ENCODE results near the gene ERGIC1.

ERGIC1 gene

DNA sequence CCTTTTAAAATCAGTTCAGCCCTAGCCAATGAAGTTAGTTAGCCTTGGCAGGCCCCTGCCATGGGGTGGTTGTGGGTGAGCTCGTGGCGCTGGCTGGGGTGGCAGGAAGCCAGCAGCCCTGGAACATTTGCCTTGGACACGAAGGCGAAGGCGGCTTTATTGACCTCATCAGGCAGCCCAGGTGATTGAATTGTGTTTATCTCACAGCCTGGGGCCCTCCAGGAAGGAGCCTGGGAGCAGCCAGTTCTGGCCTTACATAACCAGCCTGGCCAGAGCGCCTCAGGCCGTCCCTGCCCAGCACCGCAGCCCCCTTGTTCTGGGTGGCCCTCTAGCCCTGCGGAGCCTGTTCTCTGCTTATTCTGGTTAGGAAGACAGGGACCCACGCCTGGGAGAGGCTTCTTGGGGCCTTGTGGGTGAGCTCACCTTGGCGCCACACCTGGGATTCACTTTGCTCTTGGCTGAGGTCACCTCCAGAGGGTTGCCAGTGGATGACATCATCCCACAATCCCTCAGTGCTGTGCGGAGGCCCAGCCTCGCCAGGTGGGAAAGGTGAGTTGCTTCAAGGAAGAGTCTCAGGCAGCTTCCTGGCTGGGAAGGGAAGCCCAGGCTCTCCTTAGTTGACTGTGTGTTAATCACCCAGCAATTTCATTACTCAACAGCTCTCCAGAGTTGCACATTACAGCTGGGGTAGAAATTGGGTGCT is 70.7 kb downstream of the ERGIC1 start:
- no peak for TF ChIP-seq CTCF (IDR thresholded peaks at IDR 0.05)

DNA sequence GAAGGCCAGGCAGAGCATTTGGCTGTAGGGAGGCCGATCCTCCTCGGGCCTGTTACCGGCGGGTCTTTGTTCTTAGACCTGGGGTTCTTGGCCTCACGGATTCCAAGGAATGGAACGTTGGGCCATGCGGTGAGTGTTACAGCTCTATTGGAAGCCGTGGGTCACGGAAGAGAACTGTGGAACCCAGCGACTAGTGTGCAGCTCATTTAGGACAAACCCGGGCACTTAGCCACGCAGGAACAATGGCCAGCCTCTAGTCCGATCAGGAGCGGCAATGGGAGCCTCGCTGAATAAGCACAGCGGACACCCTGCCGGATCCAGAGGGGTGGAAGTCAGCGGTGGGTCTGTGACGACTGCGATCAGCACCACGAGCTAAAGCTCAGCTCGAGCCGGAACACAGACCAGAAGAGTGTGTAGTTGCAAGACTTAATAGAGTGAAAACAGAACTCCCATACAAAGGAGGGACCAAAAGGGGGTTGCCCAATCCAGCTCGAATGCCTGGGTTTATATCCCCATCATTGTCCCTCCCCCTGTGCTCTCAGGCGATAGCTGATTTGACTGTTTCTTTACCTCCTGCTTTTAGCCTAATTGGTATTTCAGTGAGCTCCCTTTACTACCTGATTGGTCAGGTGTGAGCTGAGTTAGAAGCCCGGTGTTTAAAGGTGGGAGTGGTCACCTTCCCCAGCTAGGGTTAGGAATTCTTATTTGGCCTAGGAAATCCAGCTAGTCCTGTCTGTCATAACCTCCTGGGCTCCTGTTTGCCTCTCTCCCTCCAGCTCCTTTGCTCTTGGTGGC is 71.5 kb downstream of the ERGIC1 start:
- no peak for TF ChIP-seq CTCF (IDR thresholded peaks at IDR 0.05)

DNA sequence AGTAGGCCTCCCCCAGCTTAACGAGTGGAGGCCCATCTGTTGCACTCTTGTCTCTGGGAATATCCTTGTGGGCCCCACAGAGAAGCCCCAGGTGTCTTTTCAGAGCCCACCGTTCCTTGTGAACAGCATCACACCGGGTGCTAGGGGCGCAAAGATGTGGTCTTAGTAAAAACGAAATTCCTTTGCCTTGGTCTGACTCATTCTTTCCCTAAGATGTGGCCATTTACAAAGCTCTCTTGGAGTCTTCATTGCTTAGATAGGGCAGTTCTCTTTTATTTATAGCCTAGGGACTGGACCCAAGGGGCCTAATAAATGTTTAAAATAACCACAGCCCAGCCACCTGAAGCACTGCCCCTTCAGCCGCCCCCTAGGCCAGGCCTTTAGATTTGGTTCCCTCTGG is 72.4 kb downstream of the ERGIC1 start:
- no peak for TF ChIP-seq CTCF (IDR thresholded peaks at IDR 0.05)

GRCh38 chr5:172906888-172907287 is 72.8 kb downstream of the ERGIC1 start:
- TF ChIP-seq CTCF (IDR thresholded peaks at IDR 0.05) = no peak

DNA sequence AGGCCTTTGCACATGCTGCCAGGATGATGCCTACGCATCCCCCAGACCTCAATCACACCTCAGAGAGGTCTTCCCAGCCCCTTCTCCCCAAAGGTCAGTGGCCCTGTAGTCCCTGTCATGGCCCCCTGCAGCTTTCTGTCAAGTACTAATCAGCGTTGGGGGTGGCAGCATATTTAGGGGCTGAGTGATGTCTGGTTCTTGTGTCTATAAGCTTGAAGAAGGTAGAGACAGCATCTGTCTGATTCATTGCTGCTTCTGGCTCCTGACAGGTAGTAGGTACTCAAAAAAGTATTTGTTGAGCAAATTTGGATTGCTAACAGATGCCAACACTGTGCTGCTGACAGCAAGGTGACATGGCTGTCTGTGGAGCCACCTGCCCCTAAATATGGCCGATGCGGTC is 73.6 kb downstream of the ERGIC1 start:
- no peak for TF ChIP-seq CTCF (IDR thresholded peaks at IDR 0.05)

- TF ChIP-seq CTCF (IDR thresholded peaks at IDR 0.05) = no peak
These were observed 74.6 kb downstream of the ERGIC1 start for GRCh38 chr5:172908662-172909061.

DNA sequence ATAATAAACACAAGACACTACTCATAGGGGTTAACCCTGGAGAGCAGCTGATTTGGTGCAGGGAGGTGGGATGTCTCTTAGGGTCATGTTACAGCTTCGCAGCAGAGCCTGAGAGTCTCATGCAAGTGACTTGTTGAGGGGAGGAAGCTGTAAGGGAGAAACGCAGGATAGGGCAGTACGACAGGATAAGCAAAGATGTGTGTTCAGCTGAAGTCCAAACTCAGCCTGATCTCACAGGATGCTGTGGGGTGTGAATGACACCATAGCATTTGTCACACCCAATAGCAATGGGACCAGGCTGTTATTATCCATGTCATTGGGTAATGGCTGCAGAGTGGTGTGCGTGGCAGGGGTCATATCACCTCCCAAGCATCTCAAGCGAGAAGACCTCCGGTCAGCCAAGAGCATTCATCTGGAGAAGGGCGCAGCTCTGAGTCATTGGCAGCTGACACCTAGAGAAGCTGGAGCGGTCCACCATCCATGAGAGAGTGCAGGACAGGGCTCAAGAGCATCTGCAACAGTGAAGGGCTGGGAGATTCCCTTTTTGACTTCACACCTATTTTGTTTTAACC is 76.0 kb downstream of the ERGIC1 start:
- TF ChIP-seq CTCF (IDR thresholded peaks at IDR 0.05) = no peak
